Endothelial cell of hepatic sinusoid (primary cell): Measurements from ENCODE around the gene CLCN7.

ENCODE experiments used
- in situ Hi-C: cut with HindIII; loops from 2 replicates; pipeline ENCODE4 v1.10.0; 2017; ENCODE audit warnings: low sequenced_read_pairs

Gene CLCN7

DNA sequence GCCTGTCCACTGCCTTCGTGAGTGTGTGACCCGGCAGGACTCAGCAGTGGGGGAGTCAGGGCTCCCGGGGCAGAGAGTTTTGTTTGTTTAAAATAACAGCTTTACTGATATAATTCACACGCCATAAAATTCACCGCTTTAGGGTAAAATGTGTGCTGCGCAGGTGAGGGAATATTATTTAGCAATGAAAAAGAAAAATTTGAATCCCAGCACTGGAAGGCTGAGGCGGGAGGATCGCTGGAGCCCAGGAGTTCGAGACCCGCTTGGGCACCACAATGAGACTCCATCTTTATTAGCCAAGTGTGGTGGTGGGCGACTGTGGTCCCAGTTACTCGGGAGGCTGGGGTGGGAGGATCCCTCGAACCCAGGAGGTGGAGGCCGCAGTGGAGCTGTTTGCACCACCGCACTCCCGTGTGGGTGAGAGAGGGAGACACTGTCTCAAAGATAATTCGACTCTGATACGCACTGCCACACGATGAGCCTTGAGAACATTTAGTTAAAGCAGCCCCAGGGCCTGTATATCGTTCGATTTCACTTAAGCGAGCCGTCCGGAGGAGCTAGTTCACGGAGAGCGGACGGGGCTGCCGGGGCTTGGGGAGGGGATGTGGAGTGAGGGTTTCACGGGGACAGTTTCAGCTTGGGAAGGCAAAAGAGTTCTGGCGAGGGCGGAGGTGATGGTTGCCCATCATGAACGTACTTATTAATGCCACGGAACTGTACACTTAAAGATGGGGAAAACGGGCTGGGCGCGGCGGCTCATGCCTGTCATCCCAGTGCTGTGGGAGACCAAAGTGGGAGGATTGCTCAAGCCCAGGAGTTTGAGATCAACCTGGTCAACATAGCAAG is 28.5 kb upstream of the CLCN7 start:
- in situ Hi-C loops: no loop called here

DNA sequence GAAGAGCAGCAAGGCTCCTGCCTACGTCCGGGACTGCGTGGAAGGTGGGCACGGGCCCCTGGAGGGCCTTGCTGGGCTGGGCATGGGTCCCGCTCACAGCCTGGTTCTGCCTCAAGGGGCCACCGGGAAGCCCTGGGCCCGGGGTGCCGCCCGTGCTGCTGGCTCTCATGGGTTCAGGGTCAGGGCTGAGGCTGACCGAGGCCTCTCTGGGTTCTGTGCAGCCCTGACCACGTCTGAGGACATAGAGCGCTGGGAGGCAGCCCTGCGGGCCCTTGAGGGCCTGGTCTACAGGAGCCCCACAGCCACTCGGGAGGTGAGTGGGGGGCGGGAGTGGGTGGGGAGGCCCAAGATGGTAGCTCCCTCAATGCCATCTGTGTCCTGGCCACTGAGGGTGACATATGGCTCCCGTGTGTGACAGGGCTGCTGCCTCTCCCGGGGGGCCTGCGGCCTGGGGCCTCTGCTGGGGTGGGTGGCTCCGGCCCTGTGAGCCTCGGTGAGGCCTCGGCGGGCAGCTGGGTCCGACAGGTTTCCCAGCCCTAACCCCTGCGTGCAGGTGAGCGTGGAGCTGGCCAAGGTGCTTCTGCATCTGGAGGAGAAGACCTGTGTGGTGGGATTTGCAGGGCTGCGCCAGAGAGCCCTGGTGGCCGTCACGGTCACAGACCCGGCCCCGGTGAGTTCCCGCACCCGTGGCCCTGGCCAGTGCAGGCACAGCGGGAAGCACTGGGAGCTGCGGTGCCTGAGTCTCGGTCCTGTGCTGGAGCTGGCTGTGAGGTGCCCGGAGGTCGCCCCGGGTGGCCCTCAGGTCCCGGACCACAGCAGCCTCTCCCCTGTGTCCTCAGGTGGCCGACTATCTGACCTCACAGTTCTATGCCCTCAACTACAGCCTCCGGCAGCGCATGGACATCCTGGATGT is 27.5 kb upstream of the CLCN7 start:
- in situ Hi-C loops: no loop called here

DNA sequence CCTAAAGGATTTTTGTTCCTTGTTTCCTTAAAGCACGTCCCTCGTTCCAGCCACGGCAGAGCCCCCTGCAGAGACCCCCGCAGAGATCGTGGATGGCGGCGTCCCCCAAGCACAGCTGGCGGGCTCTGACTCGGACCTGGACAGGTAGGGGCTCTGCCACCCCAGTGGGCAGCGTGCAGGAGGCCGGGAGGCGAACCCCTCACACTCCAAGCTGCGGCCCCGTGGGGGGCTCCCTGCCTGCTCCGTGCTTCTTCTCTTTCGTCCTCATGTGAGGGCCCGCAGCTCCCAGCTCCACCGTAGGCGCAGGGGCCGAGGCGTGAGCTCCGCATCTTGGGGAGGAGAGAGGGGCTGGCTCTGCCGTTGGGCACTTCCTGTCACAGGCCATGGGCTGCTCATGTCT is 26.8 kb upstream of the CLCN7 start:
- in situ Hi-C loops: no loop called here

DNA sequence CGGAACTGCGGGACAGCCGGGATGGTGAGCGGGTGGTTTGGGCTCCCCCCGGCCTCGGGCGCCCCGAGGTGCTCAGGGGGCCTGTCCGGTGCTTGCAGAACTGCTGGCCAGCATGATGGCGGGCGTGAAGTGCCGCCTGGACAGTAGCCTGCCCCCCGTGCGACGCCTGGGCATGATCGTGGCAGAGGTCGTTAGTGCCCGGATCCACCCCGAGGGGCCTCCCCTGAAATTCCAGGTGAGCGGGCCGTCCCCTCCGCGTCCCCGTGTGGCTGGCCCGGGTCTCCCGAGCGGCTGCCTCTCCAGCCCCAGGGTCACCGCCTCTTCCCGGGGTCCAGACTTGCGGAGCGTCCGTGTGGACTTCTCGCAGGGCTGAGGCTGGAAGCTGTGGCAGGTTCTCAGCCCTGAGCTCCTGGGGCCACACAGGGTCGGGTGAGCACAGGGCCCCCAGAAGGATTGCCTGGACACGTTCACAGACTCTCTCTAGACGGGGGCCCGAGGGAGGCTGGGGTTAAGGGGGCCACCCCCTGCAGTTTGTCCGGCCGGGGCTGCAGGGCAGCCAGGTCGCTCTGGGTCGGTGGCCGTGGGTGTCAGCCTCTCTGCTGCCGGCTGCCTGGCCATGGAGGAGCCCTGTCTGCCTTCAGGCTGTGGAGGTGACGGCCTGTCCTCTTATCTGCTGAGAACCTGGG is 25.8 kb upstream of the CLCN7 start:
- in situ Hi-C loops: no loop called here

DNA sequence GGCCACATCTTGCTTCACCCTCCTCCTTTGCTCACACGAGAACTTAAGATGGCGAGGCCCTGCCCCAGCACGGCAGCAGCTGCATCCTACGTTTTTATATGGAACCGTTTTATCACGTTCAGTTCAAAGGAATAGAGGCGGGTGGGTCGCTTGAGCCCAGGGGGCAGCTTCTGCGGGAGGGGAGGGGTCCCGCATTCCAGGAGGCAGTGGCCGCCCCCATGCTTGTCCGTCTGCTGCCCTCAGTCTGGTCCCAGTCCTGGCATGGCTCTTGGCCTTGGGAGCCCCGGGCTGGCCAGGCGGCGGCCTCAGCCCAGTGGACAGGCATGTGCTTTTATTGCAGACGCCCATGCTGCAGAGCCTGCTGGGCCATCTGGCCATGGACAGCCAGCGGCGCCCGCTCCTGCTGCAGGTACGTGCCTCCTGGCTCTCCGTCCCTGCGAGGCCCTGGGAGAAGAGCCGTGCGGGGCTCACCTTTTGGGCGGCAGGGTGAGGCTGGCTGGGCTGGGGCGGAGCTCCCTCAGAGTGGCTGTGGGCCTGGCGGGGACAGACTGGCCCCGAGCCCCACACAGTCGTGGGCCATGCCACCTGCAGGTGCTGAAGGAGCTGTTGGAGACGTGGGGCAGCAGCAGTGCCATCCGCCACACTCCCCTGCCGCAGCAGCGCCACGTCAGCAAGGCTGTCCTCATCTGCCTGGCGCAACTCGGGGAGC is 25.1 kb upstream of the CLCN7 start:
- in situ Hi-C loops: no loop called here

DNA sequence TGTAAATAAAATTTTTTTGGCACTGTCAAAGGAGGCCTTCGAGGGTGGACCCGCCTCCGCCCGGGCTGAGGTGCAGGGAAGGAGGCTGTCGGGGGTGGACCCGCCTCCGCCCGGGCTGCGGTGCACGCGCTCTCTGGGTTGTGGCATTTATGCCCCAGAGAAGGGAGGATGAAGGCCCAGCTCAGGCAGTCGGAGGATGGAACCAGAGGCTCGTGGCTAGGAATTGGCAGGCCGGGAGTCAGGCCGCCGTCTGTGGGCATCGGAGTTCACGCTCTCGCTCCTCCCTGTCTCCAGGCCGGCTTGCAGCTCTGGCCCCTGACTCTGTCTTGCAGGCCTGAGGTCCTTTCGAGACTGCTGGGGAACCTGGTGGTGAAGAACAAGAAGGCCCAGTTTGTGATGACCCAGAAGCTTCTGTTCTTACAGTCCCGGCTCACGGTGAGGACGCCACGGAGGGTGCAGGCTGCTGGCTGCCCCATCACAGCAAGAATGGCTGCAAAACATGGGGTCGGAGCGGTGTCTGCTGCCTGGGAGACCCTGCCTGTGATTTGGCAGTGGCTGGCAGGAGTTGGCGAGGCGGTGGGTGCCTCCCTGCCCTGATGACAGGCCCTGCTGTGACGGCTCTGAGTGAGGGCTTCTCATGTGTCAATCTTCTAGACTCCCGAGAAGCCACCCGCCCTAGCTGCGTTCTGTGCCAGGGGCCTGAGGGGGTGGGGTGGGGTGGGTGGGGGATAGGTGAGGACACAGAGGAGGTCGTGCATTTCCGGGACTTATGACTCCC is 24.3 kb upstream of the CLCN7 start:
- in situ Hi-C loops: no loop called here

DNA sequence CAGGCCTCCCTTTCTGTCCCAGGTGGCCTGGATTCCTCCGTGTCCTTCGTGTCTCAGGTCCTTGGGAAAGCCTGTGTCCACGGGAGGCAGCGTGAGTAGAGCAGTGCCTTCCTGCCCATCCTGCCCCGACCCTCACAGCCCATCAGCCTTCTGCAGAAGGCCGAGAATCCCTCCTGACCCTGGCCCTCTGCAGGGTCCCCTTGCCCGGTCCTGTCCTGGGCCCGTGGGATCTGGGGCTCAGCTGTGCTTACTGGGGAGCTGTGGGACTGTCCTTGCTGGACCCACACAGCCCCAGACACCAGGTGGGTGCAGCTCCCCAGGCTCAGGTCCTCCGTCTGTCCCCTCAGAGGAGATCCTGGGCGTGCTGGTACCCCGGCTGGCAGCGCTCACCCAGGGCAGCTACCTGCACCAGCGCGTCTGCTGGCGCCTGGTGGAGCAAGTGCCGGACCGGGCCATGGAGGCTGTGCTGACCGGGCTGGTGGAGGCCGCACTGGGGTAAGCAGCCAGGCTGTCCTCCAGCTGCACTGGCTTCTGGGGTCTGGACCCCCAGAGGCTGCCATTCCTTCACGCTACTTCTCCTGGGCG is 22.3 kb upstream of the CLCN7 start:
- in situ Hi-C loops: no loop called here

DNA sequence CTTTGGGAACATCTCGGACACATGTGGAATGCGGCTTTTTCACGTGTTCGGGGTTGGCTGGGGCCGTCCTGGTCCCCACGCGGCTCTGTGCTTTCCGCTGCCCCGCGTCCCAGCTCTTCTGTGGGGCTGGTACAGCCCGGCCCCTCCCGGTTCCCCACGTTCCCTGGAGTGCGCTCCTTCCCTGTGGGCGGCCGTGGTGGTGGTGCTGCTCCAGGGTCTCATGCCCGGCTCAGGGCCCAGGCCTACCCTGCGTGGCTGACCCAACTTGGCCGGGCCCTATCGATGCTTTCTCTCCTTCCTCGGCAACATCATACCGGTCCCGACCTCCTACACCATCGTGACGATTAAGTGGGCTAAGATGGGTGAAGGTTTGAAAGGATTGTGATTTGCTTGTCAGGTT is 21.6 kb upstream of the CLCN7 start:
- in situ Hi-C loops: no loop called here

DNA sequence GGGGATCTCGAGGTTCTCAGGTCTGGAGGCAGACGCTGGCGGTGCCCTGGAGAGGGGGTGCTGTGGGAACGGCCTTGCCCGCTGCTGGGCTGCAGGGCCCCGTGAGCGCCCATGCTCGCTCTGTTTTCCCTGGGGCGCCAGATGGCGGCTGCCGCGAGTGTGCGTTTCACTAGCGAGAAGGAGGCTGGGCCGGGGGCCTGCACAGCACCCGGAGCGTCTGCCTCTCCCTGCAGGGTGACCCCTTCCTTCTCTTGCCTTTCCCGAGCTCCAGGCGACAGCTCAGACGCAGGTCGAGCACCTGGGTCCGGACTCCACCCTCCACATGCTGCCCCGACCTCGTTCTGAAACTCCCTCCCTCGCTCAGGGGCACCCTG is 21.0 kb upstream of the CLCN7 start:
- in situ Hi-C loops: no loop called here

DNA sequence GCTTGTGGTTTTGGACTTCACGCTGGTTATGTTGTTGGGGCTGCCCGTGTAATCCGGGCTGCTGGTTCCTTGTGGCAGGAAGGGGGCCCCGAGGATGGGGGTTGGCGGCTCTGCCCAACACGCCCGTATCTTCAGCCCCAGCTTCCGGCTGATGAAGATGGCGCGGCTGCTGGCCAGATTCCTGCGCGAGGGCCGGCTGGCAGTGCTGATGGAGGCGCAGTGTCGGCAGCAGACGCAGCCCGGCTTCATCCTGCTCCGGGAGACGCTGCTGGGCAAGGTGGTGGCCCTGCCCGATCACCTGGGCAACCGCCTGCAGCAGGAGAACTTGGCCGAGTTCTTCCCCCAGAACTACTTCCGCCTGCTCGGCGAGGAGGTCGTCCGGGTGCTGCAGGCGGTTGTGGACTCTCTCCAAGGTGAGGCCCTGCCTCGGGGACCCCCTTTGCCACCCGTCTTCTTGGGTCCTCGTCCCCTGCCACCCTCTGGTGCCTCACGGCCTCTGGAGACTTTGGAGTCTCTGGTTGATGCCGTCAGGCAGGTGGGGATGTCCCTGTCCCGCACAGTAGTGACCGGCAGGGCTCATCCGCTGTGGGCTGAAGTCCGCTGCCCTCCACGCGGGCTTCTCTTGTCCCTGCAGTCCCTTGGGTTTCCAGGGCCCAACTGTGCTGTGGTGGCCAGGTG is 20.5 kb upstream of the CLCN7 start:
- in situ Hi-C loops: no loop called here

DNA sequence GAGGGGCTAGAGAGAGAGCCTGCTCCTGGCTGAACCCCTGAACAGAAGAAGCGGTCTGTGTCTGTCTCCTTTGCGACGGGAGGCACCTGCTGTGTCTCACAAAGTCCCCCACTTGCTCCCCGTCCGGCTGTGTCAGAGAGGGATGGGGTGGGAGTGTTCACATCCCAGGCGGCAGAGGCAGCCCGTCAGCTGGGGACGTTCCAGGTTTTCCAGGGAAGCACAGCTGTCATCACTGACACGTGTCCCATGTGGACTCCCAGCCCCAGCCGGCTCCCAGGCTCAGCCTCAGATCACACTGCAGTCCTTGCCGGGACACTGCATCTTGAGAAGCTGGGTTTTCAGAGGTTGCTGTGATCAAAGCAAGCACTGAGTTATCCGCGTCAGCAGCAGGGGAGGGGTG is 19.9 kb upstream of the CLCN7 start:
- in situ Hi-C loops: no loop called here

DNA sequence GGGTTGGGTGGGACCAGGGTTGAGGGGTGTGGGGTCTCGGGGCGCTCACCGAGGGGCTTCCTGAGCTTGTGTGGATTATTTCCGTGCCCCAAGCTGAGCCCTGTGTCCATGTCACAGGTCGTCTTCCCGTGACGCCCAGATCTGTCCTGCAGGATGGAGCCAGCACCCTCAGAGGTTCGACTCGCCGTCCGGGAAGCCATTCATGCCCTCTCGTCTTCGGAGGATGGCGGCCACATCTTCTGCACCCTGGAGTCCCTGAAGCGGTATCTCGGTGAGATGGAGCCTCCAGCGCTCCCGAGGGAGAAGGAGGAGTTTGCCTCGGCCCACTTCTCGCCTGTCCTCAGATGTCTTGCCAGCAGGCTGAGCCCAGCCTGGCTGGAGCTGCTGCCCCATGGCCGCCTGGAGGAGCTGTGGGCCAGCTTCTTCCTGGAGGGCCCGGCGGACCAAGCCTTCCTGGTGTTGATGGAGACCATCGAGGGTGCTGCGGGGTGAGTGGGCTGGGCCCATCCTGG is 19.4 kb upstream of the CLCN7 start:
- in situ Hi-C loops: no loop called here

DNA sequence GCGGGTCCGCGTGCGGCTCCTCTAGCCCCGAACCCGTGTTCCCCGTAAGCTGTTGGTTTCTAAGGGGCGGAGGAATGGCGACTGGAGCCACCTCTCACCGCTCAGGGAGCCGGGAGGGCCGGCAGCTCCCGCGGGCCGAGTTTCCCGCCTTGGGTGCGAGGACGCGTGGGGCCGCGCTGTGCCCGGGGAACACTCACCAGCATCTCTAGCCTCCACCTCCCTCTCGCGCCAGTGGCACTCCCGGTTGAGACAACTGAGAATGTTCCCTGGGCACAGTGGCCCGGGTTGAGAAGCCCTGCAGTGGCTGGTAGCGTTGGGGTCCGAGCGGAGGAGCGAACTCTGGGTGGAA is 18.9 kb upstream of the CLCN7 start:
- in situ Hi-C loops: no loop called here

DNA sequence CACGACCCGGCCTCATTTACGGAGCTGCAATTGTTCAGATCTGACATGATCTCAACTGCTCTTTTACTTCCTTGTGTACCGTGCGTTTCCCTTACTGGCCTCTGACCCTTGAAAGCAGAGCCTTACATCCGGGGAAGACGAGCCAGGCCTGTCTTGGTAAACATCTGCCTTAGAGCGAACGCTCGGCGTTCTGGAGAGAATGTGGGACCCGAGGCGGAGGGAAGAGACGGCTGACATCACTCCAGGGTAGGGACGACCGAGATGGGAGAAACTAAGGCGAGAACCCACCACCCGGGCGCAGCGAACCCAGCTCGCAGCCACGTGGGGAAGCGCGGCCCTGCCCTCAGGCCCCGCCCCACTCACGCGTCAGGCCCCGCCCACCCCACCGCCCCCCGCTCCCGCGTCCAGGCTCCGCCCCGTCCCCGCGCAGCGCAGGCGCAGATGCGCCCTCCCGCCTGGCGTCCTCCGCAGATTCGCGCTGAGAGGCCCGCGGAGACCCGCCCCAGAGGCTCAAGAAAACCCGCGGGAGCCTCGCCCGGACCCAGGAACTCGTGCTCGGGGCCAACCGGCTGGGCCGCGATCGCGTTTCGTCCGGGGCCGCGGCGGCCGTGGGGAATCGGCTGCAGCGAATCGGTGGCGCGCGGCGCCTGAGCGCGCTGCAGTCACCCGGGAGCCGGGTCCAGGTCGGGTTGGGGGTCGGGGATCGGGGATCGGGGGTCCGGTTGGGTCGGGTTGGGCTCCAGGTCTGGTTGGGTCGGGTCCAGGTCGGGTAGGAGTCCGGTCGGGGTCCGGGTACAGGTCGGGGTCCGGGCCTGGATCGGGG is 18.3 kb upstream of the CLCN7 start, which contains the start of gene TELO2:
Gene TELO2 (plus strand): TSS at position 438 of the 823 bp plus-strand sequence. CDS start 922 bp downstream, outside the sequence.
- in situ Hi-C loops: no loop called here

DNA sequence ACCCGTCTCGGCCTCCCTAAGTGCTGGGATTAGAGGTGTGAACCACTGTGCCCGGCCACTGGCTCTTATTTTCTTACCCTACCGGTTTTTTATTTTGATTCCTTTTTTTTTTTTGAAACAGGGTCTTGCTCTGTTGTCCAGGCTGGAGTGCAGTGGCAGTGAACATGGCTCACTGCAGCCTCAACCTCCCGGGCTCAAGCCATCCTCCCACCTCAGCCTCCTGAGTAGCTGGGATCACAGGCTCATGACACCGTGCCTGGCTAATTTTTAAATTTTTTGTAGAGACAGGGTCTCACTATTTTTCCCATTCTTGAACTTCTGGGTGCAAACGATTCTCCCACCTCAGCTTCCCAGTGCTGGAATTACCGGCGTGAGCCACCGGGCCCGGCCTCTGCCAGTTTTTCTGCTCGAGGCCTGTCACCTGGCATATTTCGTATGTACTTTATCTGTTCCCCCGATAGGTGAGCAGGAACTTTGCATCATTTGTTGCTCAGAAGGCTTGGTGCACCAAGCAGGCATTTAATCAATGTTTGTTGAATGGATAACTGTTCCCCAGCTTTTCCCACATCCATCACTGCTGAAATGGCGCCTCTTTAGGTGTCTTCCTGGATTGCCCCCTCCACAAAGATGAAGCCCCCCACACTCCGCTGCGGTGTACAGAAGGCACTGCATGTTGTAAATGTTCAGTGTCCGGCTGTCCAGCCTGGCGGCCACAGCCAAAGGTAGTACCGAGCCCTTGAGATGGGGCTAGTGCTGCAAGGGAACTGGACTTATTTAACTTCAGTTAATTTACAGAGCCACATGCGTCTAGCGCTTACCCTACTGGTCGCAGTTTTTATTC is 17.5 kb upstream of the CLCN7 start:
- in situ Hi-C loops: no loop called here

DNA sequence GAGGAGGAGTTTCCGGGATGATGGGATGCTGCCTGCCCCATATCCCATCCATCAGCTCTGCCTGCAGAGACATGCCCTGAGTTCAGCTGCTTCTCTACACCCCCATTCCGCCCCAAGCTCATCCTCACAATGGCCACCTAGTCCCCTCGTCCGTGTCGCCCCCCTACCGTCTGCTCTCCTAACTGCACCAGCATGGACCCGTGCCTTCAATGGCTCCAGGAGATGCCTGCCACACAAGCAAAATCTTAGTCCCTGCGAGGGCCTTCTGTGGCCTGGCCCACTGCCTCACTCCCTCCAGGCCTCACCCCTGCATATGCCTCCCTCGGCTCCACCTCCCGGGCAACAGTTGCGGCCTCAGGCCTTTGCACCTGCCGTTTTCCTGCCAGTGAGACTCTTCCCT is 16.5 kb upstream of the CLCN7 start:
- in situ Hi-C loops: no loop called here

DNA sequence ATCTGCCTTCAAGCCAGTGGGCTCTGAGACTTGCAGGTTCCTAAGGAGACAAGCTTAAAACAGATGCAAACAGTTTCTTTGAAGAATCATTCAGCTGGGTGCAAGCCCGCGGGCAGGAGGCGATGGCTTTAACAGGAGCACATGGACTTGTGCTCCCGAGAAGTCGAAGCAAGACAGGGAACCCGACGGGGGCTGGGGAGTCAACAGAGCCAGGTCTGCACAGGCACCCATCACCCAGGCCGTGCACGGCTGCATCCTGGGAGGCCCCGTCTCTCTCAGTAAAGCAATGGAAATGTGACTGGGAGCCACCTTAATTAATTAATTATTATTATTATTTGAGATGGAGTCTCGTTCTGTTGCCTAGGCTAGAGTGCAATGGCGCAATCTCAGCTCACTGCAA is 14.2 kb upstream of the CLCN7 start:
- in situ Hi-C loops: loop anchor here (10.0 kb wide), 1 partner anchor 54 kb away; the partner anchor contains the start of gene PERCC1
